Esophagus muscularis mucosa (tissue), 3 donors: ENCODE results near the gene HSPA14.

Experiments
- CTCF ChIP-seq, 3 experiments: fragments of 200-600 bp in 2 of 3; fragments of 450-650 bp in 1 of 3; sonication (generic) in 2 of 3; IDR thresholded peaks; one replicate each; pipeline ENCODE4 v1.5.1; 2017 to 2019; ENCODE audit warnings: antibody characterized with exemption in 3 of 3, mild to moderate bottlenecking in 2 of 3, moderate library complexity in 1 of 3
- POLR2AphosphoS5 ChIP-seq, 2 donors: sonication (generic); formaldehyde crosslinking; IDR thresholded peaks; one replicate each; pipeline ENCODE4 v1.6.1; 2017; ENCODE audit warnings: antibody characterized with exemption in 2 of 2

- TF ChIP-seq CTCF (IDR thresholded peaks at IDR 0.05): no peak
- TF ChIP-seq POLR2AphosphoS5 (IDR thresholded peaks at IDR 0.05): no peak
Observed at GRCh38 chr10:14859043-14859442, 20.9 kb downstream of the HSPA14 start.
